ENCODE measurements around the gene PLCB1. TPM values are rescaled to one million over a fixed set of nuclear protein-coding genes. Genes with fewer than 3 reads are reported as not detected.

Gene PLCB1
- total and polyA plus RNA-seq, 2 of the 4 experiments (the other 2 are of a cell fraction) = 5.6 to 16.1 TPM

DNA sequence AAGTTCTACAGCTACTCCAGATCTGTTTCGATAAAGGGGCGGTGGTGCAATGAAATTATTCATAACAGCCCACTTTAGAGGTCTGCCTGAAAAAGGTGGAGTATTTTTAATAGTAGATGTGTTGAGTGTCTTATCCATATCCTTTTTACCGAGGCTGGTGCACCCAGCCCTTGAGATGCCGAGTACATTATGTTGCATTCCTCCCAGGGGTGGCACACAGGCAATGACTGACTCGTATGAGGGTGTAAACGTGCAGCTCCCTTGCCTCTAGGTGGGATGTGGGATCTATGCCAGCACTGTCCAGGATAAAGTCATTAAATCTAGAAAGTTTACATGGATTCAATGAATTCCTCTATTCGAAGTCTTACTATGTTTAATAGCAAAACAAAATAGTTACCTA is 355.6 kb downstream of the PLCB1 start:
- Histone ChIP-seq H3K4me2 (ENCODE audit: low read depth, low read length) (no peak overlapping the region), H2BK120ac (ENCODE audit: low read depth, low read length) (no peak overlapping the region), H2BK15ac (ENCODE audit: low read depth, low read length) (no peak overlapping the region), H3K4ac (ENCODE audit: low read depth, low read length) (no peak overlapping the region), H2BK5ac (ENCODE audit: low read depth, low read length, poor library complexity, severe bottlenecking) (no peak overlapping the region), H4K20me1 (ENCODE audit: insufficient read depth, low read length) (no peaks in the 10 kb centered on the region), H3K27me3 (ENCODE audit: control insufficient read depth, insufficient read depth, low read length) (no peaks in the 10 kb centered on the region), H4K8ac (ENCODE audit: low read depth in 2 of 2, low read length in 2 of 2) (no peak overlapping the region), H3K9me3 (ENCODE audit: control insufficient read depth, insufficient read depth, low read length) (no peaks in the 10 kb centered on the region), H3K9me1 (ENCODE audit: insufficient read depth, low read length) (no peaks in the 10 kb centered on the region), H4K91ac (ENCODE audit: insufficient read depth, low read depth, low read length) (no peak overlapping the region), H2AFZ (replicated peaks; ENCODE audit: low read length, poor library complexity) (no peak overlapping the region), H2BK20ac (ENCODE audit: low read depth, low read length) (no peak overlapping the region), H3K18ac (ENCODE audit: low read depth, low read length) (no peak overlapping the region), H3K14ac (replicated peaks; ENCODE audit: low read depth, low read length) (no peak overlapping the region), H3K23ac (ENCODE audit: low read depth, low read length) (no peak overlapping the region), H3K36me3 (ENCODE audit: control insufficient read depth, insufficient read depth, low read length) (no peaks in the 10 kb centered on the region), H2AK5ac (ENCODE audit: low read depth, low read length) (no peak overlapping the region), H3K56ac (ENCODE audit: extremely low read depth, insufficient read depth, low read length) (no peak overlapping the region), H3K4me3 (ENCODE audit: insufficient read depth, low read depth, low read length) (no peak overlapping the region), H3K27ac (ENCODE audit: insufficient read depth, low read length) (no peak overlapping the region), H3K79me1 (ENCODE audit: low read depth in 1 of 2, low read length in 2 of 2) (no peaks in the 10 kb centered on the region; a peak in 2 of 4 replicates), H3K4me1 (ENCODE audit: control insufficient read depth, insufficient read depth, low read length) (no peaks in the 10 kb centered on the region; the same call in 1 of the 2 replicates), H3K9ac (ENCODE audit: low read depth, low read length) (no peak overlapping the region), H4K5ac (ENCODE audit: low read depth, low read length) (no peak overlapping the region), H2AK9ac (replicated peaks; ENCODE audit: low read depth, low read length, poor library complexity) (no peak overlapping the region)
- POLR2A ChIA-PET (ENCODE audit: unreplicated experiment) = no interaction called here
- intact Hi-C loops (cut with micrococcal nuclease) = no loop called here
- BruUV-seq (replicated peaks) = no TSS peak
- TF ChIP-seq, protein P1, sequence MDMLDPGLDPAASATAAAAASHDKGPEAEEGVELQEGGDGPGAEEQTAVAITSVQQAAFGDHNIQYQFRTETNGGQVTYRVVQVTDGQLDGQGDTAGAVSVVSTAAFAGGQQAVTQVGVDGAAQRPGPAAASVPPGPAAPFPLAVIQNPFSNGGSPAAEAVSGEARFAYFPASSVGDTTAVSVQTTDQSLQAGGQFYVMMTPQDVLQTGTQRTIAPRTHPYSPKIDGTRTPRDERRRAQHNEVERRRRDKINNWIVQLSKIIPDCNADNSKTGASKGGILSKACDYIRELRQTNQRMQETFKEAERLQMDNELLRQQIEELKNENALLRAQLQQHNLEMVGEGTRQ (IDR thresholded peaks at IDR 0.05; ENCODE audit: low read depth, low read length) = no peak
- TF ChIP-seq NFE2L2 (IDR thresholded peaks at IDR 0.05; ENCODE audit: low read depth, low read length) (no peak), RCOR1 (IDR thresholded peaks at IDR 0.05; ENCODE audit: insufficient replicate concordance, low read length) (no peak), FOS (IDR thresholded peaks at IDR 0.05; ENCODE audit: low read depth, low read length) (no peak), MXI1 (IDR thresholded peaks at IDR 0.05; ENCODE audit: borderline replicate concordance, low read depth, low read length) (no peak), BHLHE40 (IDR thresholded peaks at IDR 0.05; ENCODE audit: low read depth, low read length) (no peak), SMC3 (IDR thresholded peaks at IDR 0.05; ENCODE audit: low read depth, low read length) (no peak), MAZ (IDR thresholded peaks at IDR 0.05; ENCODE audit: borderline replicate concordance, low read depth, low read length) (no peak), RAD21 (IDR thresholded peaks at IDR 0.05; ENCODE audit: low read length) (no peak), RFX5 (IDR thresholded peaks at IDR 0.05; ENCODE audit: low read depth, low read length) (no peak), POLR2A (IDR thresholded peaks at IDR 0.05; ENCODE audit: low read depth, low read length) (no peak), CHD1 (IDR thresholded peaks at IDR 0.05; ENCODE audit: low read depth, low read length) (no peak), MAFK (IDR thresholded peaks at IDR 0.05; ENCODE audit: low read depth, low read length) (no peak)
- TF ChIP-seq, protein P2, sequence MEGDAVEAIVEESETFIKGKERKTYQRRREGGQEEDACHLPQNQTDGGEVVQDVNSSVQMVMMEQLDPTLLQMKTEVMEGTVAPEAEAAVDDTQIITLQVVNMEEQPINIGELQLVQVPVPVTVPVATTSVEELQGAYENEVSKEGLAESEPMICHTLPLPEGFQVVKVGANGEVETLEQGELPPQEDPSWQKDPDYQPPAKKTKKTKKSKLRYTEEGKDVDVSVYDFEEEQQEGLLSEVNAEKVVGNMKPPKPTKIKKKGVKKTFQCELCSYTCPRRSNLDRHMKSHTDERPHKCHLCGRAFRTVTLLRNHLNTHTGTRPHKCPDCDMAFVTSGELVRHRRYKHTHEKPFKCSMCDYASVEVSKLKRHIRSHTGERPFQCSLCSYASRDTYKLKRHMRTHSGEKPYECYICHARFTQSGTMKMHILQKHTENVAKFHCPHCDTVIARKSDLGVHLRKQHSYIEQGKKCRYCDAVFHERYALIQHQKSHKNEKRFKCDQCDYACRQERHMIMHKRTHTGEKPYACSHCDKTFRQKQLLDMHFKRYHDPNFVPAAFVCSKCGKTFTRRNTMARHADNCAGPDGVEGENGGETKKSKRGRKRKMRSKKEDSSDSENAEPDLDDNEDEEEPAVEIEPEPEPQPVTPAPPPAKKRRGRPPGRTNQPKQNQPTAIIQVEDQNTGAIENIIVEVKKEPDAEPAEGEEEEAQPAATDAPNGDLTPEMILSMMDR (conservative IDR thresholded peaks at IDR 0.05; ENCODE audit: low read depth, low read length) = no peak
- TF ChIP-seq, protein P3, sequence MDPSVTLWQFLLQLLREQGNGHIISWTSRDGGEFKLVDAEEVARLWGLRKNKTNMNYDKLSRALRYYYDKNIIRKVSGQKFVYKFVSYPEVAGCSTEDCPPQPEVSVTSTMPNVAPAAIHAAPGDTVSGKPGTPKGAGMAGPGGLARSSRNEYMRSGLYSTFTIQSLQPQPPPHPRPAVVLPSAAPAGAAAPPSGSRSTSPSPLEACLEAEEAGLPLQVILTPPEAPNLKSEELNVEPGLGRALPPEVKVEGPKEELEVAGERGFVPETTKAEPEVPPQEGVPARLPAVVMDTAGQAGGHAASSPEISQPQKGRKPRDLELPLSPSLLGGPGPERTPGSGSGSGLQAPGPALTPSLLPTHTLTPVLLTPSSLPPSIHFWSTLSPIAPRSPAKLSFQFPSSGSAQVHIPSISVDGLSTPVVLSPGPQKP (IDR thresholded peaks at IDR 0.05; ENCODE audit: borderline replicate concordance, low read depth, low read length) = no peak
- DNase-seq (no peak), ATAC-seq (ENCODE audit: low read depth) (no peak)
- WGBS, 2 experiments (ENCODE audit: extremely low coverage in 2 of 2, insufficient read length in 1 of 2) = 100% methylated on average over 1 of the region's 7 CpGs; no CpG with 5 or more reads in 1 of the 2 experiments
- in situ Hi-C loops (cut with MboI; ENCODE audit: low sequenced_read_pairs) = no loop called here
- dilution Hi-C loops (cut with HindIII; ENCODE audit: low sequenced_read_pairs, unreplicated experiment) = no loop called here
- CTCF ChIA-PET = no interaction called here
